LNCaP clone FGC (cell line): Measurements from ENCODE around the gene IFI44.

ENCODE experiments used
- DNase-seq: peaks from one replicate; pipeline ENCODE4 v3.0.0-alpha.2; 2011; ENCODE audit warnings: low read depth
- H3K4me3 ChIP-seq: 2 replicates; pipeline ENCODE4 v1.5.1; 2011; ENCODE audit warnings: mild to moderate bottlenecking, low read depth, low read length, control low read depth
- CTCF ChIP-seq: IDR thresholded peaks from 2 replicates; pipeline ENCODE4 v1.5.1; 2012; ENCODE audit warnings: mild to moderate bottlenecking; ENCODE audit not compliant: control insufficient read depth, insufficient read depth; ENCODE audit errors: extremely low read depth

The IFI44 gene

GRCh38 chr1:78647238-78647637, 2.4 kb upstream of the IFI44 start:
- no peak for TF ChIP-seq CTCF
- no peak for DNase-seq

GRCh38 chr1:78650114-78650660, 556 bp downstream of the IFI44 start:
- no peak overlapping the region for H3K4me3 ChIP-seq
- DNase-seq: no peak
- no peak for TF ChIP-seq CTCF

More at GRCh38 chr1:78647238-78647637, 2.4 kb upstream of the IFI44 start:
- H3K4me3 ChIP-seq: no peak overlapping the region

- DNase-seq: no peak
- no peak for TF ChIP-seq CTCF
- no peak overlapping the region for H3K4me3 ChIP-seq
Observed at GRCh38 chr1:78651241-78651640, 1.6 kb downstream of the IFI44 start.

- TF ChIP-seq CTCF: no peak
- H3K4me3 ChIP-seq: no peak overlapping the region
- no peak for DNase-seq
Observed at GRCh38 chr1:78652019-78652560, 2.5 kb downstream of the IFI44 start.

GRCh38 chr1:78658901-78659300, 9.3 kb downstream of the IFI44 start:
- no peak for TF ChIP-seq CTCF
- no peak for DNase-seq
- H3K4me3 ChIP-seq: no peak overlapping the region

GRCh38 chr1:78663923-78664322, 14.3 kb downstream of the IFI44 start:
- no peak for TF ChIP-seq CTCF
- DNase-seq: no peak
- H3K4me3 ChIP-seq: no peak overlapping the region

GRCh38 chr1:78664763-78665162, 15.1 kb downstream of the IFI44 start:
- TF ChIP-seq CTCF: no peak
- no peak overlapping the region for H3K4me3 ChIP-seq
- no peak for DNase-seq
